Duodenal mucosa (tissue), 2 donors: ENCODE data around the gene RTBDN.
A peak's percentile ranks its signal among the peaks of the same experiment; 100 is the strongest.

ENCODE experiments used
- H3K27ac ChIP-seq: one replicate; pipeline ENCODE4 v1.7.0; 2013; ENCODE audit warnings: low read depth, low read length
- H3K27me3 ChIP-seq, 2 donors: one replicate each; pipeline ENCODE4 v1.7.0; 2013; ENCODE audit warnings: low read length in 2 of 2, control low read depth in 1 of 2; ENCODE audit not compliant: insufficient read depth in 2 of 2, control insufficient read depth in 1 of 2
- H3K36me3 ChIP-seq, 2 donors: one replicate each; pipeline ENCODE4 v1.7.0; 2013; ENCODE audit warnings: low read length in 2 of 2, control low read depth in 1 of 2; ENCODE audit not compliant: insufficient read depth in 2 of 2, control insufficient read depth in 1 of 2
- H3K4me1 ChIP-seq, 2 donors: one replicate each; pipeline ENCODE4 v1.7.0; 2013; ENCODE audit warnings: low read length in 2 of 2, control low read depth in 1 of 2; ENCODE audit not compliant: insufficient read depth in 2 of 2, control insufficient read depth in 1 of 2
- H3K4me3 ChIP-seq, 2 donors: one replicate each; pipeline ENCODE4 v1.7.0; 2013; ENCODE audit warnings: low read length in 2 of 2, low read depth in 1 of 2
- H3K9ac ChIP-seq, 2 donors: one replicate each; pipeline ENCODE4 v1.7.0; 2013; ENCODE audit warnings: low read length in 2 of 2, low read depth in 1 of 2
- H3K9me3 ChIP-seq, 2 donors: one replicate each; pipeline ENCODE4 v1.7.0; 2013; ENCODE audit warnings: low read length in 2 of 2, control low read depth in 1 of 2; ENCODE audit not compliant: control insufficient read depth in 1 of 2

RTBDN gene

GRCh38 chr19:12786952-12787351 lies 47.4 kb downstream of the RTBDN start:
- Histone ChIP-seq H3K36me3 (no peaks in the 10 kb centered on the region), H3K9me3 (no peaks in the 10 kb centered on the region), H3K4me1 (peaks cover 76 to 77% of the 10 kb centered on the region in 2 donors), H3K27ac (peak overlapping the region; percentile 90), H3K27me3 (no peaks in the 10 kb centered on the region), H3K4me3 (no peak overlapping the region), H3K9ac (peak overlapping the region; percentile 34 to 42)

- Histone ChIP-seq H3K4me3 (peak overlapping the region in 1 of 2 donors; percentile 26), H3K4me1 (peaks cover 81 to 82% of the 10 kb centered on the region in 2 donors), H3K9me3 (no peaks in the 10 kb centered on the region), H3K27ac (peak overlapping the region; percentile 90), H3K9ac (peak overlapping the region; percentile 34 to 42), H3K27me3 (no peaks in the 10 kb centered on the region), H3K36me3 (no peaks in the 10 kb centered on the region)
These were observed 48.1 kb downstream of the RTBDN start for GRCh38 chr19:12786141-12786870.

- Histone ChIP-seq H3K9me3 (no peaks in the 10 kb centered on the region), H3K27me3 (no peaks in the 10 kb centered on the region), H3K9ac (peak overlapping the region; percentile 12 to 42), H3K36me3 (no peaks in the 10 kb centered on the region), H3K4me3 (peak overlapping the region in 1 of 2 donors; percentile 26), H3K4me1 (peaks cover 76% of the 10 kb centered on the region in 2 donors), H3K27ac (peak overlapping the region; percentile 90)
These were observed 48.8 kb downstream of the RTBDN start for GRCh38 chr19:12785431-12786031.

- H3K27me3 ChIP-seq, result no peaks in the 10 kb centered on the region
- peak overlapping the region; percentile 90 for H3K27ac ChIP-seq
- no peaks in the 10 kb centered on the region for H3K36me3 ChIP-seq
- peak overlapping the region; percentile 11 to 12 for H3K9ac ChIP-seq
- H3K4me3 ChIP-seq, result no peak overlapping the region
- H3K9me3 ChIP-seq, result no peaks in the 10 kb centered on the region
- H3K4me1 ChIP-seq, result peaks cover 73% of the 10 kb centered on the region in 2 donors
These were observed 49.4 kb downstream of the RTBDN start for GRCh38 chr19:12784871-12785430.

GRCh38 chr19:12784394-12784870 lies 49.9 kb downstream of the RTBDN start:
- no peak overlapping the region for H3K4me3 ChIP-seq
- peak overlapping the region; percentile 90 for H3K27ac ChIP-seq
- H3K4me1 ChIP-seq, result peaks cover 74% of the 10 kb centered on the region in 2 donors
- peak overlapping the region; percentile 12 to 20 for H3K9ac ChIP-seq
- no peaks in the 10 kb centered on the region for H3K27me3 ChIP-seq
- no peaks in the 10 kb centered on the region for H3K36me3 ChIP-seq
- H3K9me3 ChIP-seq, result no peaks in the 10 kb centered on the region

- Histone ChIP-seq H3K36me3 (no peaks in the 10 kb centered on the region), H3K9ac (peak overlapping the region; percentile 20 to 54), H3K4me3 (no peak overlapping the region), H3K27me3 (no peaks in the 10 kb centered on the region), H3K4me1 (peaks cover 74 to 75% of the 10 kb centered on the region in 2 donors), H3K27ac (peak overlapping the region; percentile 90), H3K9me3 (no peaks in the 10 kb centered on the region)
These were observed 50.5 kb downstream of the RTBDN start for GRCh38 chr19:12783849-12784393.

GRCh38 chr19:12783291-12783848 lies 51.0 kb downstream of the RTBDN start:
- Histone ChIP-seq H3K9ac (peak overlapping the region; percentile 54 to 65), H3K36me3 (no peaks in the 10 kb centered on the region), H3K4me3 (peak overlapping the region; percentile 58 to 70), H3K4me1 (peaks cover 74 to 76% of the 10 kb centered on the region in 2 donors), H3K27me3 (no peaks in the 10 kb centered on the region), H3K9me3 (no peaks in the 10 kb centered on the region), H3K27ac (peak overlapping the region; percentile 90)

- H3K36me3 ChIP-seq, result no peaks in the 10 kb centered on the region
- peaks cover 67 to 70% of the 10 kb centered on the region in 2 donors for H3K4me1 ChIP-seq
- H3K9ac ChIP-seq, result peak overlapping the region; percentile 65 to 87
- H3K4me3 ChIP-seq, result peak overlapping the region; percentile 58 to 70
- H3K27ac ChIP-seq, result peak overlapping the region; percentile 90
- H3K27me3 ChIP-seq, result no peaks in the 10 kb centered on the region
- no peaks in the 10 kb centered on the region for H3K9me3 ChIP-seq
These were observed 51.7 kb downstream of the RTBDN start for GRCh38 chr19:12782424-12783290.

- Histone ChIP-seq H3K9ac (peak overlapping the region; percentile 65 to 87), H3K27ac (peak overlapping the region; percentile 90), H3K4me1 (peaks cover 64 to 69% of the 10 kb centered on the region in 2 donors), H3K36me3 (no peaks in the 10 kb centered on the region), H3K27me3 (no peaks in the 10 kb centered on the region), H3K9me3 (no peaks in the 10 kb centered on the region), H3K4me3 (peak overlapping the region; percentile 58 to 70)
These were observed 52.3 kb downstream of the RTBDN start for GRCh38 chr19:12782174-12782423.
